OCI-LY3 (cell line): ENCODE measurements around the gene PCED1B.

Experiments used
- H2AFZ ChIP-seq: fragments of 200-600, 300-600 bp; shearing (Covaris generic); 2 replicates; pipeline ENCODE4 v1.6.0; 2014; ENCODE audit warnings: antibody characterized with exemption, low read depth, low read length
- H3K27ac ChIP-seq: fragments of 200-600, 300-600 bp; sonication (generic); 2 replicates; pipeline ENCODE4 v1.5.1; 2014; ENCODE audit warnings: mild to moderate bottlenecking, low read length, moderate library complexity, mixed read lengths
- H3K27me3 ChIP-seq: fragments of 200-600, 300-600 bp; sonication (generic); 2 replicates; pipeline ENCODE4 v1.6.1; 2014; ENCODE audit warnings: low read depth, low read length, mixed read lengths
- H3K36me3 ChIP-seq: fragments of 200-600, 300-600 bp; sonication (generic); replicated peaks from 2 replicates; pipeline ENCODE3; 2014; ENCODE audit warnings: low read depth, low read length, mixed read lengths
- H3K4me1 ChIP-seq: fragments of 300-600, 200-600 bp; sonication (generic); 2 replicates; pipeline ENCODE4 v1.6.1; 2014; ENCODE audit warnings: low read length, mixed read lengths
- H3K4me2 ChIP-seq: fragments of 200-600, 300-600 bp; sonication (generic); 2 replicates; pipeline ENCODE4 v1.6.1; 2014; ENCODE audit warnings: low read length, mixed read lengths
- H3K4me3 ChIP-seq: fragments of 300-600, 200-600 bp; sonication (generic); 2 replicates; pipeline ENCODE4 v1.5.1; 2014; ENCODE audit warnings: antibody characterized with exemption, mild to moderate bottlenecking, low read length, moderate library complexity
- H3K79me2 ChIP-seq: fragments of 300-600, 200-600 bp; shearing (Covaris generic); 2 replicates; pipeline ENCODE4 v1.6.1; 2014; ENCODE audit warnings: mild to moderate bottlenecking, low read length, mixed read lengths
- H3K9ac ChIP-seq: fragments of 300-600, 200-600 bp; shearing (Covaris generic); 2 replicates; pipeline ENCODE4 v1.6.0; 2014; ENCODE audit warnings: mild to moderate bottlenecking, low read length, moderate library complexity
- H3K9me3 ChIP-seq: fragments of 200-600, 300-600 bp; shearing (Covaris generic); 2 replicates; pipeline ENCODE4 v1.6.1; 2014; ENCODE audit warnings: low read length, mixed read lengths; ENCODE audit not compliant: insufficient read depth
- H4K20me1 ChIP-seq: fragments of 200-600, 300-600 bp; sonication (generic); 2 replicates; pipeline ENCODE4 v1.6.1; 2016; ENCODE audit warnings: low read length, mixed read lengths; ENCODE audit not compliant: insufficient read depth
- EZH2phosphoT487 ChIP-seq: fragments of 200-600 bp; shearing (Covaris generic); IDR thresholded peaks from 2 replicates; pipeline ENCODE4 v1.6.1; 2018; ENCODE audit warnings: antibody characterized with exemption, mixed run types, low read depth
- TF ChIP-seq, protein P1 (sequence below): fragments of 200-600, 300-600 bp; sonication (generic); IDR thresholded peaks from 2 replicates; pipeline ENCODE4 v1.5.1; 2014; ENCODE audit warnings: antibody characterized with exemption, low read length, low read depth

PCED1B gene

GRCh38 chr12:47186246-47186645 is 106.8 kb downstream of the PCED1B start:
- Histone ChIP-seq H3K9ac (no peak overlapping the region), H3K4me1 (peaks cover 53% of the 10 kb centered on the region), H4K20me1 (no peaks in the 10 kb centered on the region), H3K27me3 (no peaks in the 10 kb centered on the region), H3K36me3 (no peaks in the 10 kb centered on the region), H3K4me3 (no peak overlapping the region), H3K9me3 (no peaks in the 10 kb centered on the region), H2AFZ (no peak overlapping the region), H3K4me2 (no peak overlapping the region), H3K27ac (no peak overlapping the region), H3K79me2 (no peaks in the 10 kb centered on the region)
- no peak for TF ChIP-seq EZH2phosphoT487
- TF ChIP-seq, protein P1, sequence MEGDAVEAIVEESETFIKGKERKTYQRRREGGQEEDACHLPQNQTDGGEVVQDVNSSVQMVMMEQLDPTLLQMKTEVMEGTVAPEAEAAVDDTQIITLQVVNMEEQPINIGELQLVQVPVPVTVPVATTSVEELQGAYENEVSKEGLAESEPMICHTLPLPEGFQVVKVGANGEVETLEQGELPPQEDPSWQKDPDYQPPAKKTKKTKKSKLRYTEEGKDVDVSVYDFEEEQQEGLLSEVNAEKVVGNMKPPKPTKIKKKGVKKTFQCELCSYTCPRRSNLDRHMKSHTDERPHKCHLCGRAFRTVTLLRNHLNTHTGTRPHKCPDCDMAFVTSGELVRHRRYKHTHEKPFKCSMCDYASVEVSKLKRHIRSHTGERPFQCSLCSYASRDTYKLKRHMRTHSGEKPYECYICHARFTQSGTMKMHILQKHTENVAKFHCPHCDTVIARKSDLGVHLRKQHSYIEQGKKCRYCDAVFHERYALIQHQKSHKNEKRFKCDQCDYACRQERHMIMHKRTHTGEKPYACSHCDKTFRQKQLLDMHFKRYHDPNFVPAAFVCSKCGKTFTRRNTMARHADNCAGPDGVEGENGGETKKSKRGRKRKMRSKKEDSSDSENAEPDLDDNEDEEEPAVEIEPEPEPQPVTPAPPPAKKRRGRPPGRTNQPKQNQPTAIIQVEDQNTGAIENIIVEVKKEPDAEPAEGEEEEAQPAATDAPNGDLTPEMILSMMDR = no peak

- H2AFZ ChIP-seq = no peak overlapping the region
- H3K79me2 ChIP-seq = no peaks in the 10 kb centered on the region
- H3K36me3 ChIP-seq = no peaks in the 10 kb centered on the region
- H4K20me1 ChIP-seq = no peaks in the 10 kb centered on the region
- peak overlapping the region; percentile 5; the same call in 1 of the 2 replicates for H3K4me3 ChIP-seq
- peaks cover 62% of the 10 kb centered on the region for H3K4me1 ChIP-seq
- no peaks in the 10 kb centered on the region for H3K27me3 ChIP-seq
- H3K4me2 ChIP-seq = peak overlapping the region; percentile 30
- peak overlapping the region; percentile 26 for H3K27ac ChIP-seq
- H3K9me3 ChIP-seq = no peaks in the 10 kb centered on the region
- no peak overlapping the region for H3K9ac ChIP-seq
- TF ChIP-seq, protein P1 = no peak
- TF ChIP-seq EZH2phosphoT487 = no peak
Measured at GRCh38 chr12:47188576-47189441, 109.4 kb downstream of the PCED1B start.

GRCh38 chr12:47189728-47190127 is 110.3 kb downstream of the PCED1B start:
- Histone ChIP-seq H3K9ac (no peak overlapping the region), H3K4me3 (no peak overlapping the region), H4K20me1 (no peaks in the 10 kb centered on the region), H3K27me3 (no peaks in the 10 kb centered on the region), H3K4me1 (peaks cover 71% of the 10 kb centered on the region), H3K79me2 (no peaks in the 10 kb centered on the region), H3K36me3 (no peaks in the 10 kb centered on the region), H2AFZ (no peak overlapping the region), H3K4me2 (peak overlapping the region; percentile 92), H3K9me3 (no peaks in the 10 kb centered on the region), H3K27ac (peak overlapping the region; percentile 87)
- no peak for TF ChIP-seq EZH2phosphoT487
- TF ChIP-seq, protein P1 = no peak

DNA sequence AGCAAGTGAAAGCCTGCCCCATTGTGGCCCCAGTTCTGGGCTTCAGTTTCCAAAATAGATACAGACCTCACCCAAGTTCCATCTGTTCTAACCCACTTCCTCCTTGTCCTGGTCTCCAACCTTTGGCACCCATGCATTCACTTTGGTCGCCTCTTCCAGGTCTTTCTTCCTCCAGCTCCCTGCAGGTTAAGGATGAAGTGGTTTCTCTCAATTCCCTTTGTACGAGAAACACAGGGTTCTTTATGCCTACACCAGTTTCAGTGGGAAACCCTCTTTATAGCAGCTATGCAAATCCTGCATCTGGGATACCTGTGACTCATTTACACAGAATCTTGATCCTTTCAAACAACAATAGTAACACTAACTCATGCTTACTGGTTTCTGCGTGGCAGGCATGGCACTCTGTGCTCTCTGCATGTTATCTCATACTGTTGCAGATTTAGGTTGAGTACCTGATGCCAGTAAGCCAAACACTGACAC is 110.9 kb downstream of the PCED1B start:
- H3K9ac ChIP-seq = peak overlapping the region; percentile 64
- peaks cover 77% of the 10 kb centered on the region for H3K4me1 ChIP-seq
- H4K20me1 ChIP-seq = no peaks in the 10 kb centered on the region
- peak overlapping the region; percentile 64 for H3K4me3 ChIP-seq
- H3K79me2 ChIP-seq = no peaks in the 10 kb centered on the region
- peak overlapping the region; percentile 92 for H3K4me2 ChIP-seq
- peak overlapping the region; percentile 87 for H3K27ac ChIP-seq
- no peaks in the 10 kb centered on the region for H3K9me3 ChIP-seq
- no peaks in the 10 kb centered on the region for H3K36me3 ChIP-seq
- no peaks in the 10 kb centered on the region for H3K27me3 ChIP-seq
- H2AFZ ChIP-seq = no peak overlapping the region
- TF ChIP-seq, protein P1 = 0 out of 2 replicates have a peak, but pooled peaks have one; percentile 9
- TF ChIP-seq EZH2phosphoT487 = no peak
